ENCODE results near the gene SVEP1.

- TF ChIP-seq CTCF (IDR thresholded peaks at IDR 0.05) (no peak), POLR2A (IDR thresholded peaks at IDR 0.05) (no peak), POLR2AphosphoS5 (IDR thresholded peaks at IDR 0.05) (no peak)
These were observed 46.5 kb downstream of the SVEP1 start for GRCh38 chr9:110532908-110533665.

Measured in gastroesophageal sphincter (tissue), 3 donors.